ENCODE measurements around the gene BICD2.

Gene BICD2

GRCh38 chr9:92724528-92725265, 39.9 kb downstream of the BICD2 start:
- DNase-seq (ENCODE audit: low spot score): no peak
- in situ Hi-C loops (cut with MboI; ENCODE audit: low pct_unique_long_range_greater_than_20kb, low sequenced_read_pairs, unreplicated experiment): no loop called here
- TF ChIP-seq, protein P1, sequence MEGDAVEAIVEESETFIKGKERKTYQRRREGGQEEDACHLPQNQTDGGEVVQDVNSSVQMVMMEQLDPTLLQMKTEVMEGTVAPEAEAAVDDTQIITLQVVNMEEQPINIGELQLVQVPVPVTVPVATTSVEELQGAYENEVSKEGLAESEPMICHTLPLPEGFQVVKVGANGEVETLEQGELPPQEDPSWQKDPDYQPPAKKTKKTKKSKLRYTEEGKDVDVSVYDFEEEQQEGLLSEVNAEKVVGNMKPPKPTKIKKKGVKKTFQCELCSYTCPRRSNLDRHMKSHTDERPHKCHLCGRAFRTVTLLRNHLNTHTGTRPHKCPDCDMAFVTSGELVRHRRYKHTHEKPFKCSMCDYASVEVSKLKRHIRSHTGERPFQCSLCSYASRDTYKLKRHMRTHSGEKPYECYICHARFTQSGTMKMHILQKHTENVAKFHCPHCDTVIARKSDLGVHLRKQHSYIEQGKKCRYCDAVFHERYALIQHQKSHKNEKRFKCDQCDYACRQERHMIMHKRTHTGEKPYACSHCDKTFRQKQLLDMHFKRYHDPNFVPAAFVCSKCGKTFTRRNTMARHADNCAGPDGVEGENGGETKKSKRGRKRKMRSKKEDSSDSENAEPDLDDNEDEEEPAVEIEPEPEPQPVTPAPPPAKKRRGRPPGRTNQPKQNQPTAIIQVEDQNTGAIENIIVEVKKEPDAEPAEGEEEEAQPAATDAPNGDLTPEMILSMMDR (IDR thresholded peaks at IDR 0.05; ENCODE audit: extremely low read depth, insufficient read depth, missing control alignments): no peak

DNA sequence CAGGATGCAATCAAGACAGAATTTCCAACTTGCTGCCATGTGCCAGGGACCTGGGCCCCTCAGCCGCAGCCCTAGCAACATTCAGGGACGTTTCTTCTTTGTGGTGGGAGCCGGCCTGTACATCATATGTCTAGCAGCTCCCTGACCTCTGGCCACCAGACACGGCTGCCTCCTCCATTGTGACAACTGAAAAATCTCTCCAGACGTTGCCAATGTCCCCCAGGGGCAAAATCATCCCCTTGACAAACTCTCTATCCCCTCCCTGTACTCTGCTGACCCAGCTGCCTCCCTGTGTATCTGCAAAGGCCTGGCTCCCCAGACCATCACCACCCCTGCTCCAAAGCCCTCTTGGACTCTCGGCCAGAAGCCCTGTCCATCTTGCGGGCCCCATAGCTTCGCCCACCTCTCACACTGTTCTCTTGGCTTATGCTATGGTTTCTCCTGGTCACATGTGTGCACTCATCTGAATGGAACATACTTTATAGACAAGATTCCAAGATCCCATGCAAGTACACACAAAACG, 40.8 kb downstream of the BICD2 start:
- in situ Hi-C loops (cut with MboI; ENCODE audit: low pct_unique_long_range_greater_than_20kb, low sequenced_read_pairs, unreplicated experiment): no loop called here
- no peak for DNase-seq (ENCODE audit: low spot score)
- TF ChIP-seq, protein P1 (IDR thresholded peaks at IDR 0.05; ENCODE audit: extremely low read depth, insufficient read depth, missing control alignments): no peak

DNA sequence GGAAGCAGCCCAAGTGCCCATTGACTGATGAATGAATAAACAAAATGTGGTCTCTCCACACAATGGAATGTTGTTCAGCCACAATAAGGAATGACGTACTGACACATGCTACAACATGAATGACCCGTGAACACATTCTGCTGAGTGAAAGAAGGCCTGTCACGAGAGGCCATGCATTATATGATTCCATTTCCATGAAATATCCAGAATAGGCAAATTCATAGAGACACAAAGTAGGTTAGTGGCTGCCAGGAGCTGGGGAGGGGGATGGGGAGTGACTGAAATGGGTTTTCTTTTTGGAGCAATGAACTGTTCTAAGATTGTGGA, 41.4 kb downstream of the BICD2 start:
- in situ Hi-C loops (cut with MboI; ENCODE audit: low pct_unique_long_range_greater_than_20kb, low sequenced_read_pairs, unreplicated experiment): no loop called here
- TF ChIP-seq, protein P1 (IDR thresholded peaks at IDR 0.05; ENCODE audit: extremely low read depth, insufficient read depth, missing control alignments): no peak
- DNase-seq (ENCODE audit: low spot score): no peak

DNA sequence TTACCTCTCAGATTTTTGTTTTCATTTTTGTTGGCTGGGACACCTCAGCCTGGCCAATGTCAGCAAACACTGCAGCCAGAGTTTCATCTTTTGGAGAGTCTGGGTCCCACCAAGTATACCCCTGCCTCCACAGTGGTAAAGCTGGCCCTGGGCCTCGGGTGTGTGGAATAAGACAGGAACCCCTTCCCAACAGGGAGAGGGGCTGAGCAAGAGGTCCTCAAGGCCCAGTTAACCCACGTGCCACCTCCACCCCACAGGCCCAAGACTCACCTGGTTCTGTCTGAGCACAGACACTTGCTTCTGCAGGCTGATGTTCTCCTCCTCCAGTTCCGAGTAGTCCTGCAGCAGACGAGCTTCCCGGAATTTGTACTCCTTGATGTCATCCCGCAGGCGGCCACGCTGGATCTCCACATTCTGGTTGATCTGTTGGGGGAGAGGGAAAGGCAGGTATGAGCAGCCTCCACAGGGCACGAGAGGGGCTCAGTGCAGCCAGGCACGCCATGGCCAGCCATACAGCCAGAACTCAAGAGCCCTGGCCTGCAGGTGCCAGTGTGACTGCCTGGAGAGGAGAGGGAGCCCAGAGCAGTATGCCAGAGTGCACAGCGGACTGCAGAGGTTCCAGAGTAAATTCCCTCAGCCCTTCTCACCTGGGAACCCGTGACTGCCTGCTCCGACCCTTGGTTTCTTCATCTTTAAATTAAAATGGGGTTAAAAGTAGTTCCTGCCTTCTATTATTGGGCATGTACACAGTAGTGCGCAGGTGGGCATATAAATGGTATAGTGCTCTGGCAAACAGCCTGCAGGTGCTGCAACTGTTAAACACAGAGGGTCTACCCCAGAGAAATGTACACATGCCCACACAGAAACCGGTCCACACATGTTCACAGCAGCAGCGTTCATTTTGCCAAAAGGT, 42.0 kb downstream of the BICD2 start:
- DNase-seq (ENCODE audit: low spot score): no peak
- TF ChIP-seq, protein P1 (IDR thresholded peaks at IDR 0.05; ENCODE audit: extremely low read depth, insufficient read depth, missing control alignments): no peak
- in situ Hi-C loops (cut with MboI; ENCODE audit: low pct_unique_long_range_greater_than_20kb, low sequenced_read_pairs, unreplicated experiment): no loop called here

DNA sequence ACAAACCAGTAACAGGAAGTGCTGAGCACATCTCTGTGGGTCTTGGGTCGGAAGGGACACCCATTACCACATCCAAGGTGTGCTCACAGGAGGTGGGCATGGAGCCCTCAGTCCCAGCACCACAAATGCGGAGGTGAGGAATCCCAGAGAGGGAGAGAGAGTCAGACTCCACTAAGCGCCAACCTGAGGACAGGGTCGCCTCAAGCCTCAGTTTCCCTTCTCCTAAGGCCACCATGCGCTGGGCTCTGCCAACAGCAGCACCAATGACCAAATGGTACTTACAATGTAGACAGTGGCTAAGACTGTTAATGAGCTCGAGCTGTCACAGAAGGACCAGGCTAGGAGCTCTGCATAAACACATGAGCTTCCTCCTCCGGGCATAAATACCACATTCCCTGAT, 43.1 kb downstream of the BICD2 start:
- in situ Hi-C loops (cut with MboI; ENCODE audit: low pct_unique_long_range_greater_than_20kb, low sequenced_read_pairs, unreplicated experiment): no loop called here
- TF ChIP-seq, protein P1 (IDR thresholded peaks at IDR 0.05; ENCODE audit: extremely low read depth, insufficient read depth, missing control alignments): no peak
- no peak for DNase-seq (ENCODE audit: low spot score)

- in situ Hi-C loops (cut with MboI; ENCODE audit: low pct_unique_long_range_greater_than_20kb, low sequenced_read_pairs, unreplicated experiment): no loop called here
- no peak for DNase-seq (ENCODE audit: low spot score)
Measured at GRCh38 chr9:92720807-92721535, 43.7 kb downstream of the BICD2 start.

More at GRCh38 chr9:92720807-92721535, 43.7 kb downstream of the BICD2 start:
- TF ChIP-seq, protein P1 (IDR thresholded peaks at IDR 0.05; ENCODE audit: extremely low read depth, insufficient read depth, missing control alignments): no peak

Data from GM13977 (cell line).